ENCODE measurements around the gene DSCAML1.

Gene DSCAML1

GRCh38 chr11:117520966-117521365 lies 276.1 kb downstream of the DSCAML1 start:
- no peak for DNase-seq (ENCODE audit: low spot score)

- no peak for DNase-seq (ENCODE audit: low spot score)
These were observed 276.8 kb downstream of the DSCAML1 start for GRCh38 chr11:117520201-117520600.

- no peak for DNase-seq (ENCODE audit: low spot score)
These were observed 277.4 kb downstream of the DSCAML1 start for GRCh38 chr11:117519590-117519989.

- DNase-seq (ENCODE audit: low spot score), result no peak
These were observed 277.8 kb downstream of the DSCAML1 start for GRCh38 chr11:117519170-117519569.

GRCh38 chr11:117518455-117518854 lies 278.6 kb downstream of the DSCAML1 start:
- no peak for DNase-seq (ENCODE audit: low spot score)

- no peak for DNase-seq (ENCODE audit: low spot score)
These were observed 279.9 kb downstream of the DSCAML1 start for GRCh38 chr11:117517097-117517496.

GRCh38 chr11:117515892-117516787 lies 280.9 kb downstream of the DSCAML1 start:
- DNase-seq (ENCODE audit: low spot score), result no peak

GRCh38 chr11:117514256-117514655 lies 282.8 kb downstream of the DSCAML1 start:
- no peak for DNase-seq (ENCODE audit: low spot score)

GRCh38 chr11:117513666-117514065 lies 283.4 kb downstream of the DSCAML1 start:
- no peak for DNase-seq (ENCODE audit: low spot score)

- DNase-seq (ENCODE audit: low spot score), result no peak
These were observed 285.0 kb downstream of the DSCAML1 start for GRCh38 chr11:117511931-117512539.

GRCh38 chr11:117511483-117511930 lies 285.5 kb downstream of the DSCAML1 start:
- no peak for DNase-seq (ENCODE audit: low spot score)

- DNase-seq (ENCODE audit: low spot score), result no peak
These were observed 286.4 kb downstream of the DSCAML1 start for GRCh38 chr11:117510646-117511045.

- DNase-seq (ENCODE audit: low spot score), result no peak
These were observed 287.5 kb downstream of the DSCAML1 start for GRCh38 chr11:117509543-117509942.

GRCh38 chr11:117506971-117507370 lies 290.0 kb downstream of the DSCAML1 start:
- no peak for DNase-seq (ENCODE audit: low spot score)

GRCh38 chr11:117505285-117505970 lies 291.6 kb downstream of the DSCAML1 start:
- DNase-seq (ENCODE audit: low spot score), result no peak

GRCh38 chr11:117502779-117503100 lies 294.3 kb downstream of the DSCAML1 start:
- DNase-seq (ENCODE audit: low spot score), result no peak

- no peak for DNase-seq (ENCODE audit: low spot score)
These were observed 294.8 kb downstream of the DSCAML1 start for GRCh38 chr11:117502015-117502778.

GRCh38 chr11:117501237-117501898 lies 295.6 kb downstream of the DSCAML1 start:
- DNase-seq (ENCODE audit: low spot score), result no peak

GRCh38 chr11:117498791-117499190 lies 298.2 kb downstream of the DSCAML1 start:
- no peak for DNase-seq (ENCODE audit: low spot score)

GRCh38 chr11:117497206-117497951 lies 299.6 kb downstream of the DSCAML1 start:
- no peak for DNase-seq (ENCODE audit: low spot score)

- no peak for DNase-seq (ENCODE audit: low spot score)
These were observed 301.7 kb downstream of the DSCAML1 start for GRCh38 chr11:117495357-117495756.
